Lung (tissue), 12 donors: ENCODE results near the gene GAREM2. TPM values are rescaled to one million over a fixed set of nuclear protein-coding genes. Genes with fewer than 3 reads are reported as not detected.

Experiments
- ATAC-seq: fragments of 200-7000 bp; cut with Tn5 transposase; one replicate; pipeline ENCODE4 v1.9.1; 2020; ENCODE audit warnings: moderate number of reproducible peaks; ENCODE audit not compliant: insufficient read depth, low FRiP score
- DNase-seq, 3 donors: peaks; one replicate each; pipeline ENCODE4 v3.0.0-alpha.2; 2013 to 2017
- H3K27ac ChIP-seq, 2 donors: one replicate each; pipeline ENCODE4 v1.5.1; 2013; ENCODE audit warnings: mild to moderate bottlenecking in 2 of 2, moderate library complexity in 2 of 2, control low read depth in 1 of 2, inconsistent platforms in 1 of 2, low read depth in 1 of 2, low read length in 1 of 2
- H3K27me3 ChIP-seq, 3 donors: one replicate each; pipeline ENCODE4 v1.5.1; 2013; ENCODE audit warnings: low read length in 2 of 3; ENCODE audit not compliant: control insufficient read depth in 3 of 3, insufficient read depth in 3 of 3
- H3K36me3 ChIP-seq, 4 donors: one replicate each; pipeline ENCODE4 v1.5.1; 2013; ENCODE audit warnings: low read length in 4 of 4, mild to moderate bottlenecking in 1 of 4, moderate library complexity in 1 of 4; ENCODE audit not compliant: control insufficient read depth in 4 of 4, insufficient read depth in 4 of 4
- H3K4me1 ChIP-seq, 5 donors: one replicate each; pipeline ENCODE4 v1.5.1; 2013; ENCODE audit warnings: low read length in 5 of 5, mild to moderate bottlenecking in 2 of 5, moderate library complexity in 1 of 5; ENCODE audit not compliant: control insufficient read depth in 5 of 5, insufficient read depth in 5 of 5
- H3K4me3 ChIP-seq: one replicate; pipeline ENCODE4 v1.5.1; 2013; ENCODE audit warnings: mild to moderate bottlenecking, control low read depth, moderate library complexity
- H3K9ac ChIP-seq, 2 donors: one replicate each; pipeline ENCODE4 v1.5.1; 2013; ENCODE audit warnings: low read length in 2 of 2, control low read depth in 1 of 2; ENCODE audit not compliant: insufficient read depth in 1 of 2
- H3K9me3 ChIP-seq, 4 donors: one replicate each; pipeline ENCODE4 v1.5.1; 2013; ENCODE audit warnings: low read length in 3 of 4, mild to moderate bottlenecking in 1 of 4, moderate library complexity in 1 of 4; ENCODE audit not compliant: control insufficient read depth in 4 of 4, insufficient read depth in 3 of 4
- CTCF ChIP-seq: IDR thresholded peaks from 2 replicates; pipeline ENCODE4 v1.5.1; 2012; ENCODE audit warnings: mild to moderate bottlenecking; ENCODE audit errors: control extremely low read depth, extremely low read depth
- WGBS, 2 donors: extraction: QIAGEN DNeasy Blood & Tissue Kit; methylation state at CpG; one replicate each; pipeline ENCODE4 v1.1.7; 2013; 5-methylcytosine and 5-hydroxymethylcytosine counted together
- polyA plus RNA-seq, 2 donors: library from polyadenylated mRNA; stranded (reverse); fragments of 200-250 nt; gene quantifications; one replicate each; pipeline ENCODE4 v1.2.1, GENCODE V29; 2013
- total RNA-seq, 2 donors: library from RNA; depleted of rRNA in 1 of 2; stranded (reverse); fragments of >200 nt in 1 of 2; gene quantifications; one replicate each; pipeline ENCODE4 v1.2.1, GENCODE V29; 2014 to 2021
- donor health status: control.
- donor health status: control.
- donor health status: Bipolar disorder and iron deficiency.
- donor health status: healthy.
- donor health status: DM: yes; HTN: yes; CAD: no.

The GAREM2 gene
- total and polyA plus RNA-seq, 4 donors = 0.37 to 2.8 (median 1.3) TPM

- WGBS, 2 donors = 94 to 96% methylated on average over 15 of the region's 15 CpGs
- H3K9ac ChIP-seq = no peak overlapping the region
- H3K27ac ChIP-seq = no peak overlapping the region
- ATAC-seq (no peak), DNase-seq (no peak)
- H3K27me3 ChIP-seq = peaks cover 0 to 3% (median 0%) of the 10 kb centered on the region in 3 donors
- peaks cover 0 to 4% (median 0%) of the 10 kb centered on the region in 5 donors for H3K4me1 ChIP-seq
- H3K9me3 ChIP-seq = no peaks in the 10 kb centered on the region
- no peak for TF ChIP-seq CTCF
- peaks cover 9 to 24% (median 15%) of the 10 kb centered on the region in 4 donors for H3K36me3 ChIP-seq
- no peak overlapping the region for H3K4me3 ChIP-seq
Observed at GRCh38 chr2:26187114-26187513, 14.2 kb downstream of the GAREM2 start.

DNA sequence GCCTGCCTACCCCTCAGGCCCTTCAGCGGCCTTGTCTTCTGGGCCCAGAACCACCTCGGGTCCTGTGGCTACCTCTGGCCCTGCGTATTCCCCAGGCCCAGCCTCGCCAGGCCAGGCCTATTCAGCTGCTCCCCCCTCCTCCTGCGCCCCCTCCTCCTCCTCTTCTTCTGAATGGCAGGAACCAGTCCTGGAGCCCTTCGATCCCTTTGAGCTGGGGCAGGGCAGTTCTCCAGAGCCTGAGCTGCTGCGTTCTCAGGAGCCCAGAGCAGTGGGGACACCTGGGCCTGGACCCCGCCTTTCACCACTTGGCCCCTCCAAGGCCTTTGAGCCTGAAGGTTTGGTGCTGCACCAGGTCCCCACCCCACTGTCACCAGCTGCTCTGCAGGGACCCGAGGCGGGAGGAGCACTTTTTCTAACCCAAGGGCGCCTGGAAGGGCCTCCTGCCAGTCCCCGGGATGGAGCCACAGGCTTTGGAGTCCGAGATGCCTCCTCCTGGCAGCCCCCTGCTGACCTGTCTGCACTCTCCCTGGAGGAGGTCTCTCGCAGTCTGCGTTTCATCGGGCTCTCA is 14.7 kb downstream of the GAREM2 start:
- DNase-seq (no peak), ATAC-seq (no peak)
- Histone ChIP-seq H3K9me3 (no peaks in the 10 kb centered on the region), H3K4me3 (no peak overlapping the region), H3K27me3 (peaks cover 0 to 3% (median 0%) of the 10 kb centered on the region in 3 donors), H3K36me3 (peaks cover 11 to 28% (median 16%) of the 10 kb centered on the region in 4 donors), H3K9ac (no peak overlapping the region), H3K27ac (no peak overlapping the region), H3K4me1 (peaks cover 0 to 4% (median 0%) of the 10 kb centered on the region in 5 donors)
- TF ChIP-seq CTCF = no peak
- WGBS, 2 donors = 90 to 93% methylated on average over 16 of the region's 16 CpGs

DNA sequence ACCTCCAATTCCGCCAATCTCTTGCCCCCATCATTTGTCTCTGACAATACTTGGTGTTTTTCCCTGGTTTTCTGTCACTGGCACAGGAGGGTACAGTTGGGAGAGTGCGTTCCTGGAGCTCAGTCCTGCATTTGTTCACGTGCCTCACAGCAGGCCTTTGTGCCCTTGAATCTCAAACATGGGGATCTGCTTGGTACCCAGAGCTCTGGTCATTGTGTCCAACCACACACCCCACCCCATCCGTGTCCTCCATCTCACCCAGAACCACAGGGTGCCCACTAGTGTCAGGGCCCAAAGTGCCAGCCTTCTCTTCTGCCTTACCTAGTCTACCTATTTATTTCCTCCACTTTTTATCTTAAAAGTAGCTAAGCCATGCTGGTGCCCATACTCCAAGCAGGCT is 16.2 kb downstream of the GAREM2 start:
- no peaks in the 10 kb centered on the region for H3K27me3 ChIP-seq
- H3K4me1 ChIP-seq = peaks cover 0 to 4% (median 0%) of the 10 kb centered on the region in 5 donors
- no peak overlapping the region for H3K4me3 ChIP-seq
- WGBS, 2 donors = 91 to 92% methylated on average over 4 of the region's 4 CpGs
- no peak for TF ChIP-seq CTCF
- no peaks in the 10 kb centered on the region for H3K9me3 ChIP-seq
- DNase-seq = no peak
- H3K36me3 ChIP-seq = peaks cover 12 to 33% (median 25%) of the 10 kb centered on the region in 4 donors
- no peak overlapping the region for H3K9ac ChIP-seq
- H3K27ac ChIP-seq = no peak overlapping the region
- ATAC-seq = no peak

DNA sequence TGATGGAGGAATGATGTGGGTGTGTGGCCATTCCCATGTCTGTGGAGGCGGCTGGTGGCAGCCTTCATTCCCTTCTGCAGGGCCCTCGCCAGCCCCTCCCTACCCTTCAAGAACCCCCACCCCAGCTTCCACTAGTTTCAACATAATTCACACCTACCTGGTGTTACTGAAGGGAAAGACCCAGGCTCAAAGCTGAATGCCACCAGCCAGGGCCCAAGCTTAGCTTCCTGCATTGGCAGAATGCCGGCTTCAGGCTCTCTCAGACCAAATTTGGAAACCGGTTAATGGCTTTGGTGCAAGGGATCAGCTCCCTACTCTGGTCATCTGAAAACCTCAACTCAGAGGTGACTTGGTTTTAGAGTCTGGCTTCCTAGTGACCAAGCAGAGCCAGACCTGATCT is 16.9 kb downstream of the GAREM2 start:
- no peaks in the 10 kb centered on the region for H3K27me3 ChIP-seq
- ATAC-seq (no peak), DNase-seq (no peak)
- H3K4me1 ChIP-seq = no peaks in the 10 kb centered on the region
- 91 to 96% methylated on average over 4 of the region's 4 CpGs for WGBS, 2 donors
- H3K36me3 ChIP-seq = peaks cover 17 to 38% (median 30%) of the 10 kb centered on the region in 4 donors
- H3K27ac ChIP-seq = no peak overlapping the region
- H3K9ac ChIP-seq = no peak overlapping the region
- TF ChIP-seq CTCF = no peak
- no peaks in the 10 kb centered on the region for H3K9me3 ChIP-seq
- H3K4me3 ChIP-seq = no peak overlapping the region
